DND-41 (cell line): ENCODE measurements around the gene PPIP5K2.

ENCODE experiments used
- ATAC-seq: fragments of 200-7000 bp; cut with Tn5 transposase; 3 replicates; pipeline ENCODE4 v1.9.1; 2021; ENCODE audit warnings: low read depth; ENCODE audit not compliant: insufficient read depth
- DNase-seq: peaks from one replicate; pipeline ENCODE4 v3.0.0-alpha.2; 2020
- H2AFZ ChIP-seq: 2 replicates; pipeline ENCODE4 v1.6.0; 2012; ENCODE audit warnings: low read depth, low read length
- H3K27ac ChIP-seq: 2 replicates; pipeline ENCODE4 v1.5.1; 2012; ENCODE audit warnings: low read length, inconsistent platforms
- H3K27me3 ChIP-seq: fragments of 200-600 bp; sonication (generic); 2 replicates; pipeline ENCODE4 v1.6.0; 2012; ENCODE audit warnings: low read length, mild to moderate bottlenecking, inconsistent platforms; ENCODE audit not compliant: insufficient read depth, poor library complexity
- H3K36me3 ChIP-seq: 2 replicates; pipeline ENCODE4 v1.5.1; 2012; ENCODE audit warnings: low read length, inconsistent platforms; ENCODE audit not compliant: insufficient read depth
- H3K4me1 ChIP-seq: 2 replicates; pipeline ENCODE4 v1.5.1; 2012; ENCODE audit warnings: mild to moderate bottlenecking, low read length; ENCODE audit not compliant: insufficient read depth
- H3K4me2 ChIP-seq: 2 replicates; pipeline ENCODE4 v1.6.0; 2012; ENCODE audit warnings: mild to moderate bottlenecking, moderate library complexity, low read length, inconsistent platforms; ENCODE audit not compliant: insufficient read depth
- H3K4me3 ChIP-seq, 2 experiments: fragments of 200-600 bp in 1 of 2; shearing (Covaris generic) in 1 of 2; 2 replicates each; pipeline ENCODE4 v1.5.1; 2012 to 2016; ENCODE audit warnings: inconsistent platforms in 2 of 2, low read length in 2 of 2, mild to moderate bottlenecking in 2 of 2, low read depth in 1 of 2, moderate library complexity in 1 of 2
- H3K79me2 ChIP-seq: 2 replicates; pipeline ENCODE4 v1.6.0; 2012; ENCODE audit warnings: low read length, inconsistent platforms; ENCODE audit not compliant: insufficient read depth
- H3K9ac ChIP-seq: 2 replicates; pipeline ENCODE4 v1.6.0; 2012; ENCODE audit warnings: low read depth, mild to moderate bottlenecking, inconsistent platforms, low read length, moderate library complexity
- H3K9me3 ChIP-seq: 2 replicates; pipeline ENCODE4 v1.5.1; 2012; ENCODE audit warnings: low read length, moderate library complexity, mild to moderate bottlenecking, inconsistent platforms; ENCODE audit not compliant: insufficient read depth, severe bottlenecking
- H4K20me1 ChIP-seq: 2 replicates; pipeline ENCODE4 v1.6.0; 2012; ENCODE audit warnings: low read length; ENCODE audit not compliant: insufficient read depth
- CTCF ChIP-seq: IDR thresholded peaks from 2 replicates; pipeline ENCODE4 v1.5.1; 2012; ENCODE audit warnings: borderline replicate concordance, low read length, moderate library complexity, mild to moderate bottlenecking; ENCODE audit not compliant: poor library complexity, severe bottlenecking; ENCODE audit errors: extremely low read depth
- EZH2 ChIP-seq: IDR thresholded peaks from 3 replicates; pipeline ENCODE4 v1.6.1; 2012; ENCODE audit warnings: borderline replicate concordance, low read depth, mild to moderate bottlenecking, moderate library complexity, low read length, inconsistent platforms; ENCODE audit not compliant: severe bottlenecking

Gene PPIP5K2

GRCh38 chr5:103211576-103212561 is 91.8 kb downstream of the PPIP5K2 start:
- TF ChIP-seq EZH2 (no peak), CTCF (no peak)
- Histone ChIP-seq H4K20me1 (no peaks in the 10 kb centered on the region), H3K4me1 (peaks cover 14% of the 10 kb centered on the region), H3K4me2 (peak overlapping the region; percentile 23; the same call in 1 of the 2 replicates), H2AFZ (no peak overlapping the region; the same call in 1 of the 2 replicates), H3K79me2 (no peaks in the 10 kb centered on the region), H3K27ac (peak overlapping the region; percentile 55), H3K36me3 (peaks cover 4% of the 10 kb centered on the region; the same call in 1 of the 2 replicates), H3K27me3 (no peaks in the 10 kb centered on the region), H3K9me3 (no peaks in the 10 kb centered on the region), H3K4me3 (no peak overlapping the region), H3K9ac (no peak overlapping the region)
- ATAC-seq (peak; percentile 71), DNase-seq (no peak)

GRCh38 chr5:103216137-103216536 is 96.0 kb downstream of the PPIP5K2 start:
- Histone ChIP-seq H3K27ac (no peak overlapping the region), H3K9ac (no peak overlapping the region), H3K4me2 (no peak overlapping the region), H3K9me3 (no peaks in the 10 kb centered on the region), H3K4me1 (peaks cover 14% of the 10 kb centered on the region), H3K4me3 (no peak overlapping the region), H2AFZ (no peak overlapping the region), H4K20me1 (no peaks in the 10 kb centered on the region), H3K79me2 (no peaks in the 10 kb centered on the region), H3K36me3 (no peaks in the 10 kb centered on the region), H3K27me3 (no peaks in the 10 kb centered on the region)
- DNase-seq, result no peak
- ATAC-seq, result peak; percentile 36; the same call in 1 of the 3 replicates
- TF ChIP-seq CTCF, result no peak

GRCh38 chr5:103216697-103217096 is 96.6 kb downstream of the PPIP5K2 start:
- peaks cover 11% of the 10 kb centered on the region for H3K4me1 ChIP-seq
- no peaks in the 10 kb centered on the region for H3K79me2 ChIP-seq
- ATAC-seq (no peak), DNase-seq (no peak)
- no peaks in the 10 kb centered on the region for H3K36me3 ChIP-seq
- H3K9me3 ChIP-seq, result no peaks in the 10 kb centered on the region
- H3K9ac ChIP-seq, result no peak overlapping the region
- H2AFZ ChIP-seq, result no peak overlapping the region
- H4K20me1 ChIP-seq, result no peaks in the 10 kb centered on the region
- no peak overlapping the region for H3K4me3 ChIP-seq
- no peak overlapping the region for H3K27ac ChIP-seq
- H3K4me2 ChIP-seq, result no peak overlapping the region
- no peak for TF ChIP-seq CTCF
- TF ChIP-seq EZH2, result no peak
- H3K27me3 ChIP-seq, result no peaks in the 10 kb centered on the region
